A549 (cell line): ENCODE measurements around the gene NIFK. TPM values are rescaled to one million over a fixed set of nuclear protein-coding genes. Genes with fewer than 3 reads are reported as not detected.

Source experiments
- ATAC-seq, 2 experiments: fragments of 200-7000 bp in 1 of 2; fragments of >200 bp in 1 of 2; cut with Nextera tagmentation in 1 of 2; cut with Tn5 transposase in 1 of 2; 3 replicates each; pipeline versions ENCODE4 v1.8.0 to v1.9.1; 2018 to 2020; ENCODE audit warnings: mild to moderate bottlenecking in 1 of 2, moderate library complexity in 1 of 2
- CTCF ChIA-PET: fragments of 300-600 bp; sonication (Branson Sonifier 250); formaldehyde crosslinking; extraction: SDS; loops from one replicate; lab custom pipeline; 2021; ENCODE audit warnings: antibody characterized with exemption, inconsistent platforms; lab: Yijun Ruan, JAX
- POLR2A ChIA-PET: fragments of 350-600 bp; formaldehyde crosslinking; extraction: SDS; loops from one replicate; lab custom pipeline; 2021; ENCODE audit warnings: antibody characterized with exemption, inconsistent platforms; lab: Yijun Ruan, JAX
- DNase-seq, 2 experiments: peaks; one replicate each; pipeline versions ENCODE4 v3.0.0 to v3.0.0-alpha.2; 2011 to 2016; ENCODE audit warnings: low read depth in 1 of 2, low spot score in 1 of 2
- FAIRE-seq: peaks from 2 replicates; lab custom pipeline; 2011; peaks lifted over from hg19 to GRCh38; lab: Jason Lieb, UNC
- H3K27ac ChIP-seq, 2 experiments: fragments of >200 bp; sonication (Bioruptor Twin); formaldehyde crosslinking; 3 replicates each; pipeline ENCODE4 v1.5.1; 2016 to 2017
- H3K4me1 ChIP-seq: fragments of >200 bp; sonication (Bioruptor Twin); formaldehyde crosslinking; 3 replicates; pipeline ENCODE4 v1.6.1; 2016
- H3K4me2 ChIP-seq: fragments of >200 bp; sonication (Bioruptor Twin); formaldehyde crosslinking; 3 replicates; pipeline ENCODE4 v1.6.1; 2016
- H3K4me3 ChIP-seq: fragments of >200 bp; sonication (Bioruptor Twin); formaldehyde crosslinking; 3 replicates; pipeline ENCODE4 v1.5.1; 2016
- H3K9me3 ChIP-seq: fragments of >200 bp; sonication (Bioruptor Twin); formaldehyde crosslinking; 3 replicates; pipeline ENCODE4 v1.6.1; 2016
- ATOH8 ChIP-seq: fragments of 250-450 bp; sonication (Bioruptor Pico); IDR thresholded peaks from 2 replicates; pipeline ENCODE4 v1.5.0; 2020; ENCODE audit warnings: low read depth, mild to moderate bottlenecking, moderate library complexity
- CBX2 ChIP-seq: fragments of 200-600 bp; sonication (generic); IDR thresholded peaks from 2 replicates; pipeline ENCODE4 v1.6.1; 2016; ENCODE audit warnings: low read depth, mild to moderate bottlenecking, borderline replicate concordance
- CTCF ChIP-seq: fragments of >200 bp; sonication (Bioruptor Twin); formaldehyde crosslinking; IDR thresholded peaks from 3 replicates; pipeline ENCODE4 v1.5.1; 2016
- ELK1 ChIP-seq: fragments of 150-350 bp; IDR thresholded peaks from 2 replicates; pipeline ENCODE4 v1.6.1; 2014; ENCODE audit warnings: low read depth, mild to moderate bottlenecking, low read length
- FOSB ChIP-seq: fragments of 250-450 bp; sonication (Bioruptor Pico); IDR thresholded peaks from 2 replicates; pipeline ENCODE4 v1.5.0; 2020; ENCODE audit warnings: mild to moderate bottlenecking, moderate library complexity
- GATA3 ChIP-seq: IDR thresholded peaks from 2 replicates; pipeline ENCODE4 v1.6.1; 2012; ENCODE audit warnings: borderline replicate concordance
- HDAC2 ChIP-seq: fragments of 200-600 bp; sonication (generic); IDR thresholded peaks from 2 replicates; pipeline ENCODE4 v1.6.1; 2016
- JUN ChIP-seq, 2 experiments: fragments of >200 bp; sonication (Bioruptor Twin); formaldehyde crosslinking; IDR thresholded peaks; 2 replicates in 1 of 2; 3 replicates in 1 of 2; pipeline ENCODE4 v1.6.1; 2016 to 2017
- POLR2AphosphoS2 ChIP-seq: conservative IDR thresholded peaks from 2 replicates; pipeline ENCODE4 v1.6.1; 2012; ENCODE audit warnings: low read length, improper control_type of control experiment, inconsistent platforms
- RAD21 ChIP-seq, 2 experiments: fragments of >200 bp in 1 of 2; sonication (Bioruptor Twin) in 1 of 2; formaldehyde crosslinking in 1 of 2; IDR thresholded peaks in 1 of 2; conservative IDR thresholded peaks in 1 of 2; 2 replicates in 1 of 2; 3 replicates in 1 of 2; pipeline ENCODE4 v1.6.1; 2012 to 2018; ENCODE audit warnings: inconsistent platforms in 1 of 2
- REST ChIP-seq: fragments of 200-600 bp; sonication (generic); IDR thresholded peaks from 2 replicates; pipeline ENCODE4 v1.6.1; 2016; ENCODE audit warnings: antibody characterized with exemption, mild to moderate bottlenecking, moderate library complexity
- ZC3H11A ChIP-seq: fragments of 450-650 bp; IDR thresholded peaks from 2 replicates; pipeline ENCODE4 v1.6.1; 2014; ENCODE audit warnings: antibody characterized with exemption, mild to moderate bottlenecking
- ZNF302 ChIP-seq: fragments of 250-450 bp; sonication (Bioruptor Pico); IDR thresholded peaks from 2 replicates; pipeline ENCODE4 v1.9.0; 2021; ENCODE audit warnings: inconsistent platforms, mild to moderate bottlenecking, moderate library complexity
- ZSCAN20 ChIP-seq: fragments of 250-450 bp; sonication (Bioruptor Pico); IDR thresholded peaks from 2 replicates; pipeline ENCODE4 v1.8.0; 2022; ENCODE audit warnings: mild to moderate bottlenecking, moderate library complexity
- WGBS: methylation state at CpG from one replicate; pipeline ENCODE4 v1.1.6; 2017; ENCODE audit errors: missing lambda C conversion rate; 5-methylcytosine and 5-hydroxymethylcytosine counted together
- polyA plus RNA-seq, 4 experiments: library from polyadenylated mRNA; depleted of rRNA in 3 of 4; stranded (reverse); fragments of >200 nt; fragmentation: RNase III in 1 of 4; extraction: RNeasy Plus Mini Kit Qiagen cat#74134 plus additional on column Dnase treatment in 1 of 4; gene quantifications; 2 replicates in 3 of 4; 3 replicates in 1 of 4; pipeline ENCODE4 v1.2.3, GENCODE V29; 2011 to 2017

NIFK gene
- polyA plus RNA-seq, 2 of the 4 experiments (the other 2 are of a cell fraction), result 50.3 to 82.9 TPM

- WGBS, result 93% methylated on average over 1 of the region's 1 CpG
- no peak for ATAC-seq
Observed at GRCh38 chr2:121766624-121767023, 29.9 kb upstream of the NIFK start.

GRCh38 chr2:121764681-121765228, 28.1 kb upstream of the NIFK start:
- Histone ChIP-seq H3K4me2 (no peak overlapping the region), H3K27ac (no peak overlapping the region), H3K4me3 (no peak overlapping the region), H3K9me3 (no peaks in the 10 kb centered on the region), H3K4me1 (no peaks in the 10 kb centered on the region)
- CTCF ChIA-PET, result interaction anchor here (0.5 kb wide), 1 partner anchor 134 kb away, joined by 3 read pairs; no protein-coding TSS in a partner anchor
- POLR2A ChIA-PET, result interaction anchor here (0.6 kb wide), 1 partner anchor 134 kb away, joined by 3 read pairs; no protein-coding TSS in a partner anchor
- no peak for ATAC-seq
- WGBS, result 89% methylated on average over 10 of the region's 10 CpGs
- FAIRE-seq, result no peak
- TF ChIP-seq FOSB (CRISPR knock-in tag) (no peak), ZC3H11A (no peak), POLR2AphosphoS2 (no peak), ZNF302 (no peak), ZSCAN20 (CRISPR knock-in tag) (no peak), REST (no peak), ATOH8 (CRISPR knock-in tag) (no peak)
- no peak for DNase-seq

More at GRCh38 chr2:121766624-121767023, 29.9 kb upstream of the NIFK start:
- CTCF ChIA-PET, result no interaction called here
- Histone ChIP-seq H3K4me1 (no peaks in the 10 kb centered on the region), H3K4me2 (no peak overlapping the region), H3K9me3 (no peaks in the 10 kb centered on the region), H3K4me3 (no peak overlapping the region), H3K27ac (no peak overlapping the region)
- no peak for TF ChIP-seq GATA3
- no peak for TF ChIP-seq RAD21 (conservative IDR thresholded peaks at IDR 0.05 in 1 of 2, IDR thresholded peaks at IDR 0.05 in 1 of 2)
- TF ChIP-seq HDAC2, result no peak
- TF ChIP-seq CBX2, result no peak
- no peak for TF ChIP-seq JUN (IDR thresholded peaks at IDR 0.05)
- no peak for TF ChIP-seq ELK1
- no peak for TF ChIP-seq CTCF
- POLR2A ChIA-PET, result no interaction called here
- DNase-seq (no peak), FAIRE-seq (no peak)
